ENCODE data around the gene IL1R2.
"Not testable (repeated sequence)": the region's sequence is repeated elsewhere in the genome, so short reads cannot be mapped to it uniquely, and the experiment has no call there.

Gene IL1R2

DNA sequence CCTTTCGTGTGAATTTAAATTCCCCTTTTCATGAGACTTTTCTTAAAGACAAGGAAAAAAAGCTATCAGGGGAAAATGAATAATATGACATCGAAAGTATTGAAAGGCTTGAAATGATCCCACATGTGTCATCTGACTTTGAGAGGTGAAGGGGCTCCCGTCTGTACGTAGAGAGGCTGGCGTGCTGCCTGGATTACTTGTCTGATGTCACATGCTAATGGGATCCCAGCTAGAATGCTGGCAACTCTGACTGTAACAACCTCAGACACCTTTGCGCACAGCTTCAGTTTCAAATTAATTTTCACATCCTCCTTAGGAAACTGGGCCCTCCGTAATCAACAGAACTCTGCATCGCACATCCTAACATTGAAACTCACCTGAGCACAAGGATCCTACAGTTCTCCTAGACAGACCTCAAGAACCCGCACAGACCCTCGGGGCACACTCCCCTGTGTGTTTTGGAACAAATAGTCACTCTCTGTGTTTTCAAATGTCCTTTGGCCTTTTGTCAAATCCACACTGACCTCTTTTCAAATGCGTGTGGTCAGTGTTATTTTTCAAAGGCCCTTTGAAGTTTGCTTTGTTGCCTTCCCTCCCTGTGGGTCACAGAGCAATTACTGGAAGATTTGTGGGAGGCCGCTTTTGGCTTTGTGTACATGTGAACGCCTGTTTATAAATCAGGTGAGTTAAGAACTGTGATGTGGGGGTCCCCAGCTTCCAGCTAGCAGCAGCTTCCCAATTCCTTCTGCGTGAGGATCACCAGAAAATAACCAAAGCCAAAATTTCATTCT, 65.9 kb downstream of the IL1R2 start:
- in situ Hi-C loops (cut with MboI; ENCODE audit: low sequenced_read_pairs) = no loop called here

- in situ Hi-C loops (cut with MboI; ENCODE audit: low sequenced_read_pairs) = no loop called here
These were observed 66.6 kb downstream of the IL1R2 start for GRCh38 chr2:102058293-102058833.

DNA sequence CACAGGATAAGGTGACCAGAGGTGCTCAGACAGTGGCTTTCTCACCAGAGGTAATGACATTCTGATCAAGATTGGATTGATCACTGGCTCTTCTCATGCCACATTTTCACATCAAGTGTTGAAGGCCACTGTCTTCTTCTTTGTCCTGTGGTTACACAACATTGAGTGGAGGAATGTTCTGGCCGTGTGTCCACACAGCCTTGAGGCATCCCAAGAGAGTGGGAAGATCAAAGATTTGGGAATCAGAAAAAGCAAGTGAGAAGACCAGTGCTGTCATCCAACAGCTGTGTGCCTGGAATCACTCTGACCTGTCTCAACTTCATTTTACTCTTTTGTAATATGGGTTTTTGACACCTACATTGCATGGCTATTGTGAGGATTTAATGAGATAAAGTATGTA, 67.4 kb downstream of the IL1R2 start:
- in situ Hi-C loops (cut with MboI; ENCODE audit: low sequenced_read_pairs) = no loop called here

- in situ Hi-C loops (cut with MboI; ENCODE audit: low sequenced_read_pairs) = no loop called here
These were observed 68.3 kb downstream of the IL1R2 start for GRCh38 chr2:102060047-102060446.

- in situ Hi-C loops (cut with MboI; ENCODE audit: low sequenced_read_pairs) = no loop called here
These were observed 69.0 kb downstream of the IL1R2 start for GRCh38 chr2:102060792-102061191.

- in situ Hi-C loops (cut with MboI; ENCODE audit: low sequenced_read_pairs) = no loop called here
These were observed 69.5 kb downstream of the IL1R2 start for GRCh38 chr2:102061286-102061699.

DNA sequence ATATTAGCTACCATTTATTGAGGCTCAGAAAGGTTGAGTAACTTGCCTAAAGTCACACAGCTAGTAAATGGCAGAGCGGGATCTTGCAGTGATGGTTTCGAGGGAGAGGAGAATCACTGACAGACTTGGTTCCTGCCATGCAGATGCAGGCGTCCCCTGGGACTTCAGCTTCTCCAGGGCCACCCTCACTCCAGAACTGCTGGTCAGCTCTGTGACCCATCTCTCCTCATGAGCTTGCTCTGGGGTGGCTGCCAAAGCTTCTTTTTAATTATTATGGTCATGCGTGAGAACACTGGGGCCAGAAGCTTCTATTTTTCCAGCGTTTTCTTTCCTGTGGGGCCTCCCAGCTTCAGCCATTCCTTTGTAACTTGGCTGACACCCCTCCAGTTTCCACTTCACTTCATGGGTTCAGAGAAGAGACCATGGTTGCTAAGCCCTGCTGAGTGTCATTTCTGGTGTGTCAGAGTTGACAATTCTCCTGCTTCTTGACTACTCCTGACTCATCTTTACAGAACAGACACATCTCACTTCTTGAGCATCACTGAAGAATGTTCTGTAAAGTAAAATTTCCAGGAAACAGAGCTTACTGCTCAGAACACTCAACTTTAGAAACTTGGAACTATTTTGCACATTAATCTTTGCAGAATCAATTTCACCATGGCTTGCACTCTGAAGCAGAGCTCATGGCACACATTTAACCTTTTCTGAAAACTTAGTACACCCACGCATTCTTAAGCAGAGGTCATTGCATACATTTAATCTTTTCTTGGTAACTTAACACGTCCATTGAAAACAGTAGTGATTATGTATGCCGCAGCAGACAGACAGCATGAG, 70.4 kb downstream of the IL1R2 start:
- in situ Hi-C loops (cut with MboI; ENCODE audit: low sequenced_read_pairs) = no loop called here

GRCh38 chr2:102062802-102063201, 71.0 kb downstream of the IL1R2 start:
- in situ Hi-C loops (cut with MboI; ENCODE audit: low sequenced_read_pairs) = no loop called here

DNA sequence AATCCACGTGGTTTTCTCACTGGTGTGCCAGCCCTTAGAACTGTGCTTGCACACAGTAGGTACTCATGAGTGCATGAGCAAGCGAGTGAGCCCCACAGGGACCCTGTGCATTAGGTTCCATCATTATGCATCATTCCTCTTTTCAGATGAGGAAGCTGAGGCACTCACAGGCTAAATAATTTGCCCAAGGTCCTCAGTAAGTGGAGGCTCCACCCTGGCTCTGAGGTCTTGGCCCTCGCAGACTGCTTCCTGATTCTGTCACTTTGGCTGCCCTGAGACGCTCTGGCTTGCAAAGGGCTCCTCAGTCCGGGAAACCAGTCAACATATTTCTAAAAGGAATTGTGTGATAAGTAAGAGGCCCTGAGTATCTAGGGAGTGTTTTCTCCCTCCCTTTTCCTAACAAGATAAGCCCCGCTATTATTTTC, 71.7 kb downstream of the IL1R2 start:
- in situ Hi-C loops (cut with MboI; ENCODE audit: low sequenced_read_pairs) = no loop called here

- in situ Hi-C loops (cut with MboI; ENCODE audit: low sequenced_read_pairs) = no loop called here
These were observed 72.3 kb downstream of the IL1R2 start for GRCh38 chr2:102063941-102064678.

- in situ Hi-C loops (cut with MboI; ENCODE audit: low sequenced_read_pairs) = no loop called here
These were observed 73.2 kb downstream of the IL1R2 start for GRCh38 chr2:102064679-102065674.

GRCh38 chr2:102065675-102066252, 74.0 kb downstream of the IL1R2 start:
- in situ Hi-C loops (cut with MboI; ENCODE audit: low sequenced_read_pairs) = no loop called here

- in situ Hi-C loops (cut with MboI; ENCODE audit: low sequenced_read_pairs) = no loop called here
These were observed 74.8 kb downstream of the IL1R2 start for GRCh38 chr2:102066554-102066953.

- in situ Hi-C loops (cut with MboI; ENCODE audit: low sequenced_read_pairs) = not testable (repeated sequence)
These were observed 76.4 kb downstream of the IL1R2 start for GRCh38 chr2:102068126-102068525.

DNA sequence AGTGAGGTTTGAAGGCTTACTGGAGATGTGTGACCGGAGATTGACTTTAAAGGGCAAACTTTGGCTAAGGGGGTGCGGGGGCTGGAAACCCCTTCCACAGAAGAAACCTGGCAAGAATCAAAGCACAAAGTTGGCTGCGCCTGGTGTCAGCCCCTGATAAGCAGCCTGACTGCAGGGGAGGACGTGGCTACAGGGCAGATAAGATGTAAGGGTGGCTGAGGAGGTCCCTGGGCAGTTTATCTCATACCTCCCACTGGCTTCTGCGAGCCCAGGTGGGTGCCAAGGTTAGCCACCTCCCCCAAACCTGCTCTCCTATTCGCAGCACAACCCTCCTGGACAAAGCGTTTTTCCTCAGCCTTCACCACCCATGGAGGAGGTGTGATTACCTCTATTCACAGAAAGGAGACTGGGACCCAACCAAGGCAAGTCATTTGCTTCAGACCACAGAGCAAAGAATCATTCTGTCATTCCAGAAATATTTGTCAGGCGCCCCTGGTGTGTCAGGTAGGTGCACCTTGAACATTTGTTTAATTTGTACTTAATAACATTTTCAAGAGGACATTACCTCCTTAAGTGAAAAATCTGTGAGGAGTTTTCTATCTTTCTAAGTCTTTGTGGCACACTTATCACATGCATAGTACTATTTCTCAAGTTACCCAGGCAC, 77.7 kb downstream of the IL1R2 start:
- in situ Hi-C loops (cut with MboI; ENCODE audit: low sequenced_read_pairs) = no loop called here

DNA sequence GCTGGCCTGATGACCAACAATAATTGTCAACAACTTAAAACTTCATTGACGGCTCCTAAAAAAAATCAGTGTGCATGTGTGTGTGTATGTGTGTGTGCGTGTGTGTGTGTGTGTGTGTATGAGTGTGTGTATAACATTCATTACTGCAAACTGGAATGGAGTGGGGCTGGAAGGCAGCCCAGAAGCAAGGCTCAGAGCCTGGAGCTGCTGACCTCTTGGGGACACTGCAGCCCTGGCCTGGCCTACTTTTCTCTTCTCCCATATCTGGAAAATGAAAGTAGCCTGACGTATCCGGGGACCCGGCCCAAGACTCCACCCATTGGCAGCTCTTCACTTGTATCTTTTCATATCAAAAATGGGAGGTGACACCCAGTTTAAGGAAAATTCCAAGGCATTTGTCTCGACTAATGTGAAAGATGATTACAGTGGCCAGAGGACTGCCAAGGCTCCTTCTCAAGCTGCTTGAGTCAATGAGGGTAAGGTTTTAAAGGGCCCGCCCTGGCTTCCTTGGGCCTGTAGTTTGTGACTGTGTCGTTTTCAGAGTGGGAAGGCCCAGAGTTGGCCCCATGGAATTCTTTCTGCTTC, 78.4 kb downstream of the IL1R2 start:
- in situ Hi-C loops (cut with MboI; ENCODE audit: low sequenced_read_pairs) = no loop called here

DNA sequence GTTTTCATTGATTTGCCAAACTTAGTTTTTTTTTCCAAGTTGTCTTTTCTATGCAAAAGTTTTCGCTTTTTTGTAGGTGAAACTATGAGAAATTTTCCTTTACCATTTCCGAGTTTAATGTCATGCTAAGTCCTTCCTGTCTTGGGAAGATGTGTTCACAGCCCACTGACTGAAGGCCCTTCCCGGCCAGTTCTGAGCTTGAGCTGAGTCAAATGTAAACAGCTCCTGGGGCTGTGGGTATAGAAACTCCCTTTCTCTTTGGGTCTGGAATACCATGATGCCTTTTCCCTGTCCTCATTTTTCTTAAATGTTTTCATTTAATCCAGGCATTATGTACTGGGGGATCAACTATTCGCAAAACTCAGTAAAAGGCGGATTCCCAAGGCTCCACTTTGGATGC, 81.0 kb downstream of the IL1R2 start:
- in situ Hi-C loops (cut with MboI; ENCODE audit: low sequenced_read_pairs) = no loop called here

GRCh38 chr2:102073168-102073724, 81.5 kb downstream of the IL1R2 start:
- in situ Hi-C loops (cut with MboI; ENCODE audit: low sequenced_read_pairs) = no loop called here
